ENCODE data around the gene CNTNAP5. TPM values are rescaled to one million over a fixed set of nuclear protein-coding genes. Genes with fewer than 3 reads are reported as not detected.

The CNTNAP5 gene
- total RNA-seq, 1 donor from 2014 or later = 22.0 TPM

GRCh38 chr2:124652099-124652498 lies 627.0 kb downstream of the CNTNAP5 start:
- Mint-ChIP-seq H3K4me1 (ENCODE audit: low read depth, unreplicated experiment) (no peaks in the 10 kb centered on the region), H3K4me3 (ENCODE audit: unreplicated experiment) (no peak overlapping the region), H3K36me3 (ENCODE audit: unreplicated experiment) (no peaks in the 10 kb centered on the region), H3K9me3 (ENCODE audit: unreplicated experiment) (no peaks in the 10 kb centered on the region), H3K27me3 (ENCODE audit: unreplicated experiment) (peaks cover under 1% of the 10 kb centered on the region), H3K27ac (ENCODE audit: unreplicated experiment) (no peak overlapping the region)
- TF ChIP-seq, protein P1, sequence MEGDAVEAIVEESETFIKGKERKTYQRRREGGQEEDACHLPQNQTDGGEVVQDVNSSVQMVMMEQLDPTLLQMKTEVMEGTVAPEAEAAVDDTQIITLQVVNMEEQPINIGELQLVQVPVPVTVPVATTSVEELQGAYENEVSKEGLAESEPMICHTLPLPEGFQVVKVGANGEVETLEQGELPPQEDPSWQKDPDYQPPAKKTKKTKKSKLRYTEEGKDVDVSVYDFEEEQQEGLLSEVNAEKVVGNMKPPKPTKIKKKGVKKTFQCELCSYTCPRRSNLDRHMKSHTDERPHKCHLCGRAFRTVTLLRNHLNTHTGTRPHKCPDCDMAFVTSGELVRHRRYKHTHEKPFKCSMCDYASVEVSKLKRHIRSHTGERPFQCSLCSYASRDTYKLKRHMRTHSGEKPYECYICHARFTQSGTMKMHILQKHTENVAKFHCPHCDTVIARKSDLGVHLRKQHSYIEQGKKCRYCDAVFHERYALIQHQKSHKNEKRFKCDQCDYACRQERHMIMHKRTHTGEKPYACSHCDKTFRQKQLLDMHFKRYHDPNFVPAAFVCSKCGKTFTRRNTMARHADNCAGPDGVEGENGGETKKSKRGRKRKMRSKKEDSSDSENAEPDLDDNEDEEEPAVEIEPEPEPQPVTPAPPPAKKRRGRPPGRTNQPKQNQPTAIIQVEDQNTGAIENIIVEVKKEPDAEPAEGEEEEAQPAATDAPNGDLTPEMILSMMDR (IDR thresholded peaks at IDR 0.05; ENCODE audit: partially characterized antibody, unreplicated experiment) = no peak
- no peak for DNase-seq

GRCh38 chr2:124658373-124658772 lies 633.3 kb downstream of the CNTNAP5 start:
- TF ChIP-seq, protein P1 (IDR thresholded peaks at IDR 0.05; ENCODE audit: partially characterized antibody, unreplicated experiment) = no peak
- peaks cover 4% of the 10 kb centered on the region for H3K4me1 Mint-ChIP-seq (ENCODE audit: low read depth, unreplicated experiment)
- H3K9me3 Mint-ChIP-seq (ENCODE audit: unreplicated experiment) = no peaks in the 10 kb centered on the region
- H3K27me3 Mint-ChIP-seq (ENCODE audit: unreplicated experiment) = peaks cover 2% of the 10 kb centered on the region
- no peak overlapping the region for H3K27ac Mint-ChIP-seq (ENCODE audit: unreplicated experiment)
- H3K4me3 Mint-ChIP-seq (ENCODE audit: unreplicated experiment) = no peak overlapping the region
- no peak for DNase-seq
- H3K36me3 Mint-ChIP-seq (ENCODE audit: unreplicated experiment) = no peaks in the 10 kb centered on the region

DNA sequence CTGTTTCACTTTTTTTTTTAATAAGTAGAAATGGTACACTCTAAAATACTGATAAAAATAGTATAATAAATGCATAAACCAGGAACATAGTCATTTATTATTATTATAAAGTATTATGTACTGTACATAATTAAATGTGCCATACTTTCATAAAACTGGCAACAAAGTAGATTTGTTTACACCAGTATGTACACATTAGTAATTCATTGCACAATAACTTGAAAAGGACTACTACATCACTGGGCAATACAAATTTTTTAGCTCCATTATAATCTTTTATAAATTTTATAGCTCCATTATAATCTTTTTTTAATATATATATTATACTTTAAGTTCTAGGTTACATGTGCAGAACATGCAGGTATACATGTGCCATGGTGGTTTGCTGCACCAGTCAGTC lies 636.5 kb downstream of the CNTNAP5 start:
- Mint-ChIP-seq H3K36me3 (ENCODE audit: unreplicated experiment) (no peaks in the 10 kb centered on the region), H3K4me3 (ENCODE audit: unreplicated experiment) (no peak overlapping the region), H3K9me3 (ENCODE audit: unreplicated experiment) (no peaks in the 10 kb centered on the region), H3K4me1 (ENCODE audit: low read depth, unreplicated experiment) (peaks cover 4% of the 10 kb centered on the region), H3K27ac (ENCODE audit: unreplicated experiment) (no peak overlapping the region), H3K27me3 (ENCODE audit: unreplicated experiment) (peaks cover 2% of the 10 kb centered on the region)
- DNase-seq = no peak
- TF ChIP-seq, protein P1 (IDR thresholded peaks at IDR 0.05; ENCODE audit: partially characterized antibody, unreplicated experiment) = no peak

DNA sequence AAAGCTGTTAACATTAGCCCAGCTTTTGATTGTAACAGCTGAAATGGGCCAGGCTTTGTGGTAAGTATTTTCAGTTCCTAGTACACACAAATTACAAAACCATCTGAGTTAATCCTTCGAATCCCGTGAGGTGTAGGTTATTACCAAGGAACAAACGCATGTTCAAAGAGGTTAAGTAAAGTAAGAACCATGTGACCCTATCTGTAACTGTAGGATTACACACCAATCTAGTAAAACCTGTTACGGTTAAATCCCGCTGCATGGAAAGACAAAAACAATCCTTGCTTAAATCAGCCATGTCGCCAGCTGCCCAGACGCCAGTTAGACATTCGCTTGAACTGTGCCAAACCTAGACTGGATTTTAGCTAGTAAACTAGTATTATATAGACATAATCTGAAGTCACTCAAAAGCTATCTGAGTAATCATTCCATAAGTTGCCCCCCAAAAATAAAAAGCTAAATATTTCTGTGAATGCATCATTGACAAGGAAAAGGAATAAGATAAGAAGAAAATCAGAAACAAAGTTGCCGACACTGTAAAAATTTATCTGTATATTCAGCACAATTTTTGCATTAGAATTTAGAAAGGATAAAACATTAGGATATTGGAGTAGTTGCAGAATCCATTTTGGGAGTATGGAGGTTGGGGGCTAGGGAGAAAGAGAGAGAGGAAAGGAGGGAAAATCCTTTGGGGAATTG lies 638.0 kb downstream of the CNTNAP5 start:
- TF ChIP-seq, protein P1 (IDR thresholded peaks at IDR 0.05; ENCODE audit: partially characterized antibody, unreplicated experiment) = no peak
- Mint-ChIP-seq H3K9me3 (ENCODE audit: unreplicated experiment) (peaks cover under 1% of the 10 kb centered on the region), H3K27ac (ENCODE audit: unreplicated experiment) (no peak overlapping the region), H3K36me3 (ENCODE audit: unreplicated experiment) (no peaks in the 10 kb centered on the region), H3K27me3 (ENCODE audit: unreplicated experiment) (no peaks in the 10 kb centered on the region), H3K4me1 (ENCODE audit: low read depth, unreplicated experiment) (peaks cover 11% of the 10 kb centered on the region), H3K4me3 (ENCODE audit: unreplicated experiment) (no peak overlapping the region)
- DNase-seq = no peak

DNA sequence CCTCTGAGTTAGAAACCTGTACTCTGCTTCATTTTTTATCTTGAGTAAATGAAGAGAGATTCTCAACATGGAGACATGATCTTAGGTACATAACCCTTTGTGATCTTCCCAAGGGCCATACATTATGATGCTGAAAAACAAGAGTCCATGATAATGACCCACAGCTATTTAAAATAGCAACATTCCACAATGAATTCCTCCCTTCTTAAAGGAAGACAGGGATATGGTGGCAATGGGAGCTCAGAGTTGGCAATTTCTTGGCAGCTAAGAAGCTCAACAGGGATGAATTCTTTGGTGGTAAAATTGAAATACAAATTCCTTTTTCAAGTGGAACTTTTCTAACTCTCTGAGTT lies 638.5 kb downstream of the CNTNAP5 start:
- TF ChIP-seq, protein P1 (IDR thresholded peaks at IDR 0.05; ENCODE audit: partially characterized antibody, unreplicated experiment) = no peak
- Mint-ChIP-seq H3K27ac (ENCODE audit: unreplicated experiment) (no peak overlapping the region), H3K36me3 (ENCODE audit: unreplicated experiment) (no peaks in the 10 kb centered on the region), H3K4me3 (ENCODE audit: unreplicated experiment) (no peak overlapping the region), H3K9me3 (ENCODE audit: unreplicated experiment) (peaks cover 2% of the 10 kb centered on the region), H3K4me1 (ENCODE audit: low read depth, unreplicated experiment) (peaks cover 13% of the 10 kb centered on the region), H3K27me3 (ENCODE audit: unreplicated experiment) (no peaks in the 10 kb centered on the region)
- no peak for DNase-seq
